GM12878 (cell line): ENCODE data around the gene BMPR1B.
"Not testable (repeated sequence)": the region's sequence is repeated elsewhere in the genome, so short reads cannot be mapped to it uniquely, and the experiment has no call there.

ENCODE experiments used
- BCLAF1 ChIP-seq: fragments of 450-650 bp; IDR thresholded peaks from 2 replicates; pipeline ENCODE4 v1.6.1; 2017; ENCODE audit warnings: antibody characterized with exemption, mild to moderate bottlenecking, moderate library complexity
- CBX5 ChIP-seq: sonication (generic); IDR thresholded peaks from 2 replicates; pipeline ENCODE4 v1.6.1; 2016; ENCODE audit warnings: low read depth, moderate library complexity, mild to moderate bottlenecking, inconsistent platforms
- CHD4 ChIP-seq: fragments of 200-600 bp; sonication (generic); IDR thresholded peaks from 2 replicates; pipeline ENCODE4 v1.6.1; 2016; ENCODE audit warnings: mild to moderate bottlenecking
- CTCF ChIP-seq, 3 experiments: IDR thresholded peaks in 2 of 3; conservative IDR thresholded peaks in 1 of 3; 2 replicates each; pipeline ENCODE4 v1.5.1; 2011; ENCODE audit warnings: low read depth in 3 of 3, low read length in 3 of 3, mild to moderate bottlenecking in 3 of 3, control low read depth in 2 of 3, moderate library complexity in 2 of 3, inconsistent platforms in 1 of 3, mixed read lengths in 1 of 3; ENCODE audit not compliant: control insufficient read depth in 2 of 3, insufficient read depth in 1 of 3; ENCODE audit errors: extremely low read depth in 1 of 3
- EP300 ChIP-seq, 2 experiments: fragments of 150-350 bp in 1 of 2; IDR thresholded peaks; 2 replicates each; pipeline ENCODE4 v1.6.1; 2011 to 2012; ENCODE audit warnings: low read depth in 2 of 2, low read length in 2 of 2, borderline replicate concordance in 1 of 2, improper control_type of control experiment in 1 of 2, inconsistent platforms in 1 of 2; ENCODE audit not compliant: control insufficient read depth in 1 of 2
- HDAC2 ChIP-seq: fragments of 200-600 bp; sonication (generic); IDR thresholded peaks from 2 replicates; pipeline ENCODE4 v1.6.1; 2017
- MEF2B ChIP-seq: fragments of 450-650 bp; IDR thresholded peaks from 2 replicates; pipeline ENCODE4 v1.6.1; 2018; ENCODE audit warnings: mild to moderate bottlenecking, moderate library complexity; ENCODE audit not compliant: partially characterized antibody, poor library complexity, severe bottlenecking
- POLR2AphosphoS5 ChIP-seq: IDR thresholded peaks from 2 replicates; pipeline ENCODE4 v1.6.1; 2011; ENCODE audit warnings: mild to moderate bottlenecking, low read length, inconsistent platforms
- SREBF2 ChIP-seq: IDR thresholded peaks from 2 replicates; pipeline ENCODE4 v1.6.1; 2012; ENCODE audit warnings: mild to moderate bottlenecking, low read length
- TARDBP ChIP-seq: IDR thresholded peaks from 2 replicates; pipeline ENCODE4 v1.6.1; 2016; ENCODE audit warnings: borderline replicate concordance
- TF ChIP-seq, protein P1 (sequence below): IDR thresholded peaks from 2 replicates; pipeline ENCODE4 v1.6.1; 2011; ENCODE audit warnings: low read depth, mild to moderate bottlenecking, low read length, moderate library complexity, borderline replicate concordance; ENCODE audit errors: extremely low read depth

GRCh38 chr4:95134016-95134415 lies 376.3 kb downstream of the BMPR1B start:
- not testable (repeated sequence) for TF ChIP-seq HDAC2; CBX5; BCLAF1; CHD4; CTCF (IDR thresholded peaks at IDR 0.05 in 2 of 3, conservative IDR thresholded peaks at IDR 0.05 in 1 of 3; ENCODE audit: control insufficient read depth in 2 of 3, extremely low read depth in 1 of 3, insufficient read depth in 1 of 3, low read depth in 3 of 3, low read length in 3 of 3); SREBF2; EP300 (IDR thresholded peaks at IDR 0.05; ENCODE audit: borderline replicate concordance in 1 of 2, control insufficient read depth in 1 of 2, low read depth in 2 of 2, low read length in 2 of 2); MEF2B; POLR2AphosphoS5; TARDBP
- TF ChIP-seq, protein P1, sequence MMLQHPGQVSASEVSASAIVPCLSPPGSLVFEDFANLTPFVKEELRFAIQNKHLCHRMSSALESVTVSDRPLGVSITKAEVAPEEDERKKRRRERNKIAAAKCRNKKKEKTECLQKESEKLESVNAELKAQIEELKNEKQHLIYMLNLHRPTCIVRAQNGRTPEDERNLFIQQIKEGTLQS: not testable (repeated sequence)
